K562 (cell line): ENCODE measurements around the gene NXPH4. TPM values are rescaled to one million over a fixed set of nuclear protein-coding genes. Genes with fewer than 3 reads are reported as not detected.

Experiments used
- DNMT1 ChIP-seq: fragments of 450-650 bp; IDR thresholded peaks from 2 replicates; pipeline ENCODE4 v1.6.1; 2016; ENCODE audit warnings: antibody characterized with exemption, mild to moderate bottlenecking
- ETV6 ChIP-seq, 3 experiments: fragments of 150-350 bp in 1 of 3; sonication (generic) in 1 of 3; formaldehyde crosslinking in 1 of 3; IDR thresholded peaks; 2 replicates each; pipeline versions ENCODE4 v1.6.1 to v1.8.0; 2014 to 2022; ENCODE audit warnings: borderline replicate concordance in 2 of 3, low read depth in 2 of 3, antibody characterized with exemption in 1 of 3, low read length in 1 of 3, mild to moderate bottlenecking in 1 of 3, missing genetic modification reagents in 1 of 3
- GABPB2 ChIP-seq: fragments of 250-450 bp; sonication (Bioruptor Pico); conservative IDR thresholded peaks from 2 replicates; pipeline ENCODE4 v1.5.1; 2021; ENCODE audit warnings: mild to moderate bottlenecking
- HDAC8 ChIP-seq: fragments of 450-650 bp; IDR thresholded peaks from 2 replicates; pipeline ENCODE4 v1.6.1; 2016; ENCODE audit warnings: mild to moderate bottlenecking, missing genetic modification characterization, moderate library complexity, missing compliant biosample characterization
- JUN ChIP-seq, 2 experiments: sonication (generic) in 1 of 2; formaldehyde crosslinking in 1 of 2; IDR thresholded peaks; 2 replicates each; pipeline versions ENCODE4 v1.6.1 to v1.8.0; 2012 to 2022; ENCODE audit warnings: borderline replicate concordance in 2 of 2, mild to moderate bottlenecking in 2 of 2, improper control_type of control experiment in 1 of 2, low read depth in 1 of 2, low read length in 1 of 2, missing genetic modification reagents in 1 of 2
- RFX7 ChIP-seq: fragments of 250-450 bp; sonication (Bioruptor Pico); IDR thresholded peaks from 2 replicates; pipeline ENCODE4 v1.5.1; 2021; ENCODE audit warnings: mild to moderate bottlenecking
- RHOXF2B ChIP-seq: fragments of 250-450 bp; sonication (Bioruptor Pico); conservative IDR thresholded peaks from 2 replicates; pipeline ENCODE4 v1.5.1; 2021
- SIX5 ChIP-seq, 2 experiments: IDR thresholded peaks; 2 replicates each; pipeline ENCODE4 v1.6.1; 2011; ENCODE audit warnings: low read length in 2 of 2, borderline replicate concordance in 1 of 2, low read depth in 1 of 2, mild to moderate bottlenecking in 1 of 2, moderate library complexity in 1 of 2; ENCODE audit not compliant: insufficient read depth in 1 of 2
- SMARCA5 ChIP-seq: fragments of 450-650 bp; IDR thresholded peaks from 2 replicates; pipeline ENCODE4 v1.6.1; 2016
- SP2 ChIP-seq: IDR thresholded peaks from 2 replicates; pipeline ENCODE4 v1.6.1; 2011; ENCODE audit warnings: mild to moderate bottlenecking, low read depth, low read length, moderate library complexity; ENCODE audit not compliant: poor library complexity, severe bottlenecking; ENCODE audit errors: extremely low read depth
- TCF15 ChIP-seq: fragments of 250-450 bp; sonication (Bioruptor Pico); IDR thresholded peaks from 2 replicates; pipeline ENCODE4 v1.8.0; 2022; ENCODE audit warnings: moderate library complexity, mild to moderate bottlenecking, inconsistent platforms
- THRB ChIP-seq: fragments of 450-650 bp; formaldehyde crosslinking; conservative IDR thresholded peaks from 2 replicates; pipeline ENCODE4 v1.4.0; 2022; ENCODE audit warnings: mild to moderate bottlenecking, missing genetic modification characterization
- ZNF41 ChIP-seq: fragments of 250-450 bp; sonication (Bioruptor Pico); conservative IDR thresholded peaks from 2 replicates; pipeline ENCODE4 v1.4.0; 2020; ENCODE audit warnings: mild to moderate bottlenecking
- polyA plus RNA-seq, 8 experiments: library from polyadenylated mRNA; depleted of rRNA in 4 of 8; stranded (reverse) in 5 of 8; unstranded in 3 of 8; fragments of >200 nt; fragmentation: Nextera tagmentation in 2 of 8; fragmentation: Illumina TruSeq in 1 of 8; extraction: Ambion mirVana in 2 of 8; extraction: Trizol in 1 of 8; gene quantifications; 2 replicates each; pipeline versions ENCODE4 v1.2.1 to v1.2.3, GENCODE V29; 2011 to 2014; ENCODE audit warnings: inconsistent platforms in 1 of 8, missing spikeins in 1 of 8
- total RNA-seq, 7 experiments: library from RNA; depleted of rRNA in 6 of 7; stranded (reverse); fragments of >200 nt in 6 of 7; fragmentation: Illumina TruSeq in 2 of 7; extraction: Trizol in 2 of 7; gene quantifications; 2 replicates each; pipeline versions ENCODE4 v1.2.1 to v1.2.3, GENCODE V29; 2011 to 2021; ENCODE audit warnings: low replicate concordance in 1 of 7
- TF ChIP-seq, protein P1 (sequence below): fragments of 450-650 bp; IDR thresholded peaks from 2 replicates; pipeline ENCODE4 v1.6.1; 2017; ENCODE audit warnings: antibody characterized with exemption, mild to moderate bottlenecking
- TF ChIP-seq, protein P2 (sequence below): sonication (generic); formaldehyde crosslinking; IDR thresholded peaks from 2 replicates; pipeline ENCODE4 v1.8.0; 2022; ENCODE audit warnings: missing genetic modification reagents, mild to moderate bottlenecking, moderate library complexity, borderline replicate concordance

NXPH4 gene
- total and polyA plus RNA-seq, 9 of the 15 experiments (the other 6 are each of a cell fraction or from before 2014, with no cell fraction given) = 0.49 to 2.7 (median 1.1) TPM; not detected in 4

GRCh38 chr12:57238854-57239554, 22.4 kb downstream of the NXPH4 start (continued):
- TF ChIP-seq TCF15 (CRISPR knock-in tag) = no peak
- no peak for TF ChIP-seq RFX7 (CRISPR knock-in tag)
- no peak for TF ChIP-seq SP2
- TF ChIP-seq, protein P1, sequence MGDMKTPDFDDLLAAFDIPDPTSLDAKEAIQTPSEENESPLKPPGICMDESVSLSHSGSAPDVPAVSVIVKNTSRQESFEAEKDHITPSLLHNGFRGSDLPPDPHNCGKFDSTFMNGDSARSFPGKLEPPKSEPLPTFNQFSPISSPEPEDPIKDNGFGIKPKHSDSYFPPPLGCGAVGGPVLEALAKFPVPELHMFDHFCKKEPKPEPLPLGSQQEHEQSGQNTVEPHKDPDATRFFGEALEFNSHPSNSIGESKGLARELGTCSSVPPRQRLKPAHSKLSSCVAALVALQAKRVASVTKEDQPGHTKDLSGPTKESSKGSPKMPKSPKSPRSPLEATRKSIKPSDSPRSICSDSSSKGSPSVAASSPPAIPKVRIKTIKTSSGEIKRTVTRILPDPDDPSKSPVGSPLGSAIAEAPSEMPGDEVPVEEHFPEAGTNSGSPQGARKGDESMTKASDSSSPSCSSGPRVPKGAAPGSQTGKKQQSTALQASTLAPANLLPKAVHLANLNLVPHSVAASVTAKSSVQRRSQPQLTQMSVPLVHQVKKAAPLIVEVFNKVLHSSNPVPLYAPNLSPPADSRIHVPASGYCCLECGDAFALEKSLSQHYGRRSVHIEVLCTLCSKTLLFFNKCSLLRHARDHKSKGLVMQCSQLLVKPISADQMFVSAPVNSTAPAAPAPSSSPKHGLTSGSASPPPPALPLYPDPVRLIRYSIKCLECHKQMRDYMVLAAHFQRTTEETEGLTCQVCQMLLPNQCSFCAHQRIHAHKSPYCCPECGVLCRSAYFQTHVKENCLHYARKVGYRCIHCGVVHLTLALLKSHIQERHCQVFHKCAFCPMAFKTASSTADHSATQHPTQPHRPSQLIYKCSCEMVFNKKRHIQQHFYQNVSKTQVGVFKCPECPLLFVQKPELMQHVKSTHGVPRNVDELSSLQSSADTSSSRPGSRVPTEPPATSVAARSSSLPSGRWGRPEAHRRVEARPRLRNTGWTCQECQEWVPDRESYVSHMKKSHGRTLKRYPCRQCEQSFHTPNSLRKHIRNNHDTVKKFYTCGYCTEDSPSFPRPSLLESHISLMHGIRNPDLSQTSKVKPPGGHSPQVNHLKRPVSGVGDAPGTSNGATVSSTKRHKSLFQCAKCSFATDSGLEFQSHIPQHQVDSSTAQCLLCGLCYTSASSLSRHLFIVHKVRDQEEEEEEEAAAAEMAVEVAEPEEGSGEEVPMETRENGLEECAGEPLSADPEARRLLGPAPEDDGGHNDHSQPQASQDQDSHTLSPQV = peak; percentile 93
- TF ChIP-seq ETV6 (IDR thresholded peaks at IDR 0.05; ENCODE audit: borderline replicate concordance in 1 of 2, low read depth in 2 of 2, low read length in 1 of 2) = no peak
- TF ChIP-seq ETV6 (CRISPR knock-in tag; IDR thresholded peaks at IDR 0.05; ENCODE audit: borderline replicate concordance) = no peak
- no peak for TF ChIP-seq ZNF41 (CRISPR knock-in tag)
- no peak for TF ChIP-seq RHOXF2B (CRISPR knock-in tag)
- TF ChIP-seq DNMT1 = no peak
- TF ChIP-seq THRB = no peak
- TF ChIP-seq JUN (IDR thresholded peaks at IDR 0.05; ENCODE audit: borderline replicate concordance, low read depth, low read length) = peak; percentile 65
- 0 out of 2 replicates have a peak, but pooled peaks have one; percentile 63 for TF ChIP-seq JUN (CRISPR knock-in tag; IDR thresholded peaks at IDR 0.05; ENCODE audit: borderline replicate concordance)
- no peak for TF ChIP-seq GABPB2 (CRISPR knock-in tag)
- no peak for TF ChIP-seq SIX5 (IDR thresholded peaks at IDR 0.05; ENCODE audit: borderline replicate concordance in 1 of 2, insufficient read depth in 1 of 2, low read depth in 1 of 2, low read length in 2 of 2)
- no peak for TF ChIP-seq HDAC8 (tag)
- TF ChIP-seq SMARCA5 = no peak
- TF ChIP-seq, protein P2, sequence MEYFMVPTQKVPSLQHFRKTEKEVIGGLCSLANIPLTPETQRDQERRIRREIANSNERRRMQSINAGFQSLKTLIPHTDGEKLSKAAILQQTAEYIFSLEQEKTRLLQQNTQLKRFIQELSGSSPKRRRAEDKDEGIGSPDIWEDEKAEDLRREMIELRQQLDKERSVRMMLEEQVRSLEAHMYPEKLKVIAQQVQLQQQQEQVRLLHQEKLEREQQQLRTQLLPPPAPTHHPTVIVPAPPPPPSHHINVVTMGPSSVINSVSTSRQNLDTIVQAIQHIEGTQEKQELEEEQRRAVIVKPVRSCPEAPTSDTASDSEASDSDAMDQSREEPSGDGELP = peak; percentile 75; the same call in 1 of the 2 replicates
